ENCODE measurements around the gene GDF15.

DNA sequence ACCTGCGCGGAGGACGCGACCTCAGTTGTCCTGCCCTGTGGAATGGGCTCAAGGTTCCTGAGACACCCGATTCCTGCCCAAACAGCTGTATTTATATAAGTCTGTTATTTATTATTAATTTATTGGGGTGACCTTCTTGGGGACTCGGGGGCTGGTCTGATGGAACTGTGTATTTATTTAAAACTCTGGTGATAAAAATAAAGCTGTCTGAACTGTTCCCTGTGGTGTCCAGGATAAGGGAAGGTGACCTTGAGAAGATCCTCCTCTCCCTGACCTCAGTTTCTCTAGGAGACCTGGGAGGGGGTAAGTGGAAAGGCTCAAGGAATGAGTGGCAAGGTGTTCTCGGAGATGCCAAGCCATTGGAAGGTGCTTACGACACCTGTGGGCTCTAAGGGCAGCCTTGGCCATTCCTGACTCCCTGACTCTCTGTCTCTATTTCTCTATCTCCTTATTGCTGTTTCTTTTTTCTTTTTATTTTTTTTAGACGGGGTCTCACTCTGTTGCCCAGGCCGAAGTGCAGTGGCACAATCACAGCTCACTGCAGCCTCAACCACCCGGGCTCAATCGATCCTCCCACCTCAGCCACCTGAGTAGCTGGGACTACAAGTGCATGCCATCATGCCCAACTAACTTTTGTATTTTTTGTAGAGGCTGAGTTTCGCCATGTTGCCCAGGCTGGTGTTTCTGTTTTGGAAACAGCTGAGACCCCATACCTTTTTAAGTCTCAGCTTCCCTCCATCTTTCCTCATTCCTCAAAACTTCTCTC lies 3.2 kb downstream of the GDF15 start:
- TF ChIP-seq, protein P1, sequence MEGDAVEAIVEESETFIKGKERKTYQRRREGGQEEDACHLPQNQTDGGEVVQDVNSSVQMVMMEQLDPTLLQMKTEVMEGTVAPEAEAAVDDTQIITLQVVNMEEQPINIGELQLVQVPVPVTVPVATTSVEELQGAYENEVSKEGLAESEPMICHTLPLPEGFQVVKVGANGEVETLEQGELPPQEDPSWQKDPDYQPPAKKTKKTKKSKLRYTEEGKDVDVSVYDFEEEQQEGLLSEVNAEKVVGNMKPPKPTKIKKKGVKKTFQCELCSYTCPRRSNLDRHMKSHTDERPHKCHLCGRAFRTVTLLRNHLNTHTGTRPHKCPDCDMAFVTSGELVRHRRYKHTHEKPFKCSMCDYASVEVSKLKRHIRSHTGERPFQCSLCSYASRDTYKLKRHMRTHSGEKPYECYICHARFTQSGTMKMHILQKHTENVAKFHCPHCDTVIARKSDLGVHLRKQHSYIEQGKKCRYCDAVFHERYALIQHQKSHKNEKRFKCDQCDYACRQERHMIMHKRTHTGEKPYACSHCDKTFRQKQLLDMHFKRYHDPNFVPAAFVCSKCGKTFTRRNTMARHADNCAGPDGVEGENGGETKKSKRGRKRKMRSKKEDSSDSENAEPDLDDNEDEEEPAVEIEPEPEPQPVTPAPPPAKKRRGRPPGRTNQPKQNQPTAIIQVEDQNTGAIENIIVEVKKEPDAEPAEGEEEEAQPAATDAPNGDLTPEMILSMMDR (IDR thresholded peaks at IDR 0.05) = no peak
- TF ChIP-seq FOXJ3 (CRISPR knock-in tag; IDR thresholded peaks at IDR 0.05; ENCODE audit: borderline replicate concordance) (no peak), NFYB (CRISPR knock-in tag; conservative IDR thresholded peaks at IDR 0.05; ENCODE audit: low read depth) (no peak), CDX4 (CRISPR knock-in tag; IDR thresholded peaks at IDR 0.05; ENCODE audit: borderline replicate concordance) (no peak), ATF1 (CRISPR knock-in tag; IDR thresholded peaks at IDR 0.05) (no peak), PREB (CRISPR knock-in tag; IDR thresholded peaks at IDR 0.05; ENCODE audit: borderline replicate concordance) (no peak), ZNF219 (CRISPR knock-in tag; IDR thresholded peaks at IDR 0.05; ENCODE audit: borderline replicate concordance) (no peak), NR2C2 (CRISPR knock-in tag; IDR thresholded peaks at IDR 0.05) (no peak), SP1 (CRISPR knock-in tag; conservative IDR thresholded peaks at IDR 0.05) (no peak), TEAD4 (CRISPR knock-in tag; IDR thresholded peaks at IDR 0.05) (no peak)
- TF ChIP-seq, protein P2, sequence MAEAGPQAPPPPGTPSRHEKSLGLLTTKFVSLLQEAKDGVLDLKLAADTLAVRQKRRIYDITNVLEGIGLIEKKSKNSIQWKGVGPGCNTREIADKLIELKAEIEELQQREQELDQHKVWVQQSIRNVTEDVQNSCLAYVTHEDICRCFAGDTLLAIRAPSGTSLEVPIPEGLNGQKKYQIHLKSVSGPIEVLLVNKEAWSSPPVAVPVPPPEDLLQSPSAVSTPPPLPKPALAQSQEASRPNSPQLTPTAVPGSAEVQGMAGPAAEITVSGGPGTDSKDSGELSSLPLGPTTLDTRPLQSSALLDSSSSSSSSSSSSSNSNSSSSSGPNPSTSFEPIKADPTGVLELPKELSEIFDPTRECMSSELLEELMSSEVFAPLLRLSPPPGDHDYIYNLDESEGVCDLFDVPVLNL (CRISPR knock-in tag; IDR thresholded peaks at IDR 0.05; ENCODE audit: borderline replicate concordance, low read depth) = no peak
- TF ChIP-seq, protein P3, sequence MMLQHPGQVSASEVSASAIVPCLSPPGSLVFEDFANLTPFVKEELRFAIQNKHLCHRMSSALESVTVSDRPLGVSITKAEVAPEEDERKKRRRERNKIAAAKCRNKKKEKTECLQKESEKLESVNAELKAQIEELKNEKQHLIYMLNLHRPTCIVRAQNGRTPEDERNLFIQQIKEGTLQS (CRISPR knock-in tag; conservative IDR thresholded peaks at IDR 0.05) = no peak

All from WTC11 (cell line).